ENCODE data around the gene ECE1. TPM values are rescaled to one million over a fixed set of nuclear protein-coding genes. Genes with fewer than 3 reads are reported as not detected.

Gene ECE1
- total and polyA plus RNA-seq, 9 of the 15 experiments (the other 6 are each of a cell fraction or from before 2014, with no cell fraction given): 0.56 to 34.8 (median 11.0) TPM

- TF ChIP-seq, protein P1, sequence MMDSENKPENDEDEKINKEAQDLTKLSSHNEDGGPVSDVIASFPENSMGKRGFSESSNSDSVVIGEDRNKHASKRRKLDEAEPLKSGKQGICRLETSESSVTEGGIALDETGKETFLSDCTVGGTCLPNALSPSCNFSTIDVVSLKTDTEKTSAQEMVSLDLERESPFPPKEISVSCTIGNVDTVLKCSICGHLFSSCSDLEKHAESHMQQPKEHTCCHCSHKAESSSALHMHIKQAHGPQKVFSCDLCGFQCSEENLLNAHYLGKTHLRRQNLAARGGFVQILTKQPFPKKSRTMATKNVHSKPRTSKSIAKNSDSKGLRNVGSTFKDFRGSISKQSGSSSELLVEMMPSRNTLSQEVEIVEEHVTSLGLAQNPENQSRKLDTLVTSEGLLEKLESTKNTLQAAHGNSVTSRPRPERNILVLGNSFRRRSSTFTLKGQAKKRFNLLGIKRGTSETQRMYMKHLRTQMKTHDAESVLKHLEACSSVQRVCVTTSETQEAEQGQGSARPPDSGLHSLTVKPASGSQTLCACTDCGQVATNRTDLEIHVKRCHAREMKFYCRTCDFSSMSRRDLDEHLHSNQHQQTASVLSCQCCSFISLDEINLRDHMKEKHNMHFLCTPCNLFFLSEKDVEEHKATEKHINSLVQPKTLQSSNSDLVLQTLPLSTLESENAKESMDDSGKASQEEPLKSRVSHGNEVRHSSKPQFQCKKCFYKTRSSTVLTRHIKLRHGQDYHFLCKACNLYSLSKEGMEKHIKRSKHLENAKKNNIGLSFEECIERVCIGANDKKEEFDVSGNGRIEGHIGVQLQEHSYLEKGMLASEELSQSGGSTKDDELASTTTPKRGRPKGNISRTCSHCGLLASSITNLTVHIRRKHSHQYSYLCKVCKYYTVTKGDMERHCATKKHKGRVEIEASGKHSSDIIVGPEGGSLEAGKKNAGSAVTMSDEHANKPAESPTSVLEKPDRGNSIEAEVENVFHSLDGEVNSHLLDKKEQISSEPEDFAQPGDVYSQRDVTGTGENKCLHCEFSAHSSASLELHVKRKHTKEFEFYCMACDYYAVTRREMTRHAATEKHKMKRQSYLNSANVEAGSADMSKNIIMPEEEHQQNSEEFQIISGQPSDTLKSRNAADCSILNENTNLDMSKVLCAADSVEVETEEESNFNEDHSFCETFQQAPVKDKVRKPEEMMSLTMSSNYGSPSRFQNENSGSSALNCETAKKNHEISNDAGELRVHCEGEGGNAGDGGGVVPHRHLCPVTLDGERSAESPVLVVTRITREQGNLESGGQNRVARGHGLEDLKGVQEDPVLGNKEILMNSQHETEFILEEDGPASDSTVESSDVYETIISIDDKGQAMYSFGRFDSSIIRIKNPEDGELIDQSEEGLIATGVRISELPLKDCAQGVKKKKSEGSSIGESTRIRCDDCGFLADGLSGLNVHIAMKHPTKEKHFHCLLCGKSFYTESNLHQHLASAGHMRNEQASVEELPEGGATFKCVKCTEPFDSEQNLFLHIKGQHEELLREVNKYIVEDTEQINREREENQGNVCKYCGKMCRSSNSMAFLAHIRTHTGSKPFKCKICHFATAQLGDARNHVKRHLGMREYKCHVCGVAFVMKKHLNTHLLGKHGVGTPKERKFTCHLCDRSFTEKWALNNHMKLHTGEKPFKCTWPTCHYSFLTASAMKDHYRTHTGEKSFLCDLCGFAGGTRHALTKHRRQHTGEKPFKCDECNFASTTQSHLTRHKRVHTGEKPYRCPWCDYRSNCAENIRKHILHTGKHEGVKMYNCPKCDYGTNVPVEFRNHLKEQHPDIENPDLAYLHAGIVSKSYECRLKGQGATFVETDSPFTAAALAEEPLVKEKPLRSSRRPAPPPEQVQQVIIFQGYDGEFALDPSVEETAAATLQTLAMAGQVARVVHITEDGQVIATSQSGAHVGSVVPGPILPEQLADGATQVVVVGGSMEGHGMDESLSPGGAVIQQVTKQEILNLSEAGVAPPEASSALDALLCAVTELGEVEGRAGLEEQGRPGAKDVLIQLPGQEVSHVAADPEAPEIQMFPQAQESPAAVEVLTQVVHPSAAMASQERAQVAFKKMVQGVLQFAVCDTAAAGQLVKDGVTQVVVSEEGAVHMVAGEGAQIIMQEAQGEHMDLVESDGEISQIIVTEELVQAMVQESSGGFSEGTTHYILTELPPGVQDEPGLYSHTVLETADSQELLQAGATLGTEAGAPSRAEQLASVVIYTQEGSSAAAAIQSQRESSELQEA (IDR thresholded peaks at IDR 0.05; ENCODE audit: low read depth): no peak
- TF ChIP-seq PREB (CRISPR knock-in tag; IDR thresholded peaks at IDR 0.05): no peak
These were observed 52.0 kb downstream of the ECE1 start (continued) for GRCh38 chr1:21238141-21238800.
